Ovary (tissue), 10 donors: ENCODE results near the gene AGO4. TPM values are rescaled to one million over a fixed set of nuclear protein-coding genes. Genes with fewer than 3 reads are reported as not detected.

Experiments
- DNase-seq, 5 donors: peaks; one replicate each; pipeline ENCODE4 v3.0.0-alpha.2; 2019 to 2020
- H3K27ac ChIP-seq, 2 donors: fragments of 200-600 bp; one replicate each; pipeline versions ENCODE4 v1.5.1 to v1.8.0; 2019 to 2022
- H3K27me3 ChIP-seq: fragments of 200-600 bp; one replicate; pipeline ENCODE4 v1.8.0; 2022
- H3K36me3 ChIP-seq: fragments of 200-600 bp; sonication (generic); one replicate; pipeline ENCODE4 v1.5.1; 2019
- H3K4me1 ChIP-seq: one replicate; pipeline ENCODE4 v1.8.1; 2013; ENCODE audit warnings: mild to moderate bottlenecking, moderate library complexity; ENCODE audit not compliant: insufficient read depth
- H3K4me3 ChIP-seq: fragments of 200-600 bp; sonication (generic); one replicate; pipeline ENCODE4 v1.5.1; 2017
- H3K9me3 ChIP-seq, 2 donors: fragments of 200-600 bp in 1 of 2; sonication (generic) in 1 of 2; one replicate each; pipeline versions ENCODE4 v1.5.1 to v1.8.1; 2013 to 2019; ENCODE audit warnings: mild to moderate bottlenecking in 1 of 2, moderate library complexity in 1 of 2
- CTCF ChIP-seq, 3 donors: fragments of 450-650 bp in 2 of 3; fragments of 200-600 bp in 1 of 3; IDR thresholded peaks; one replicate each; pipeline versions ENCODE4 v1.5.1 to v1.8.0; 2016 to 2022; ENCODE audit warnings: antibody characterized with exemption in 3 of 3, mild to moderate bottlenecking in 1 of 3
- EP300 ChIP-seq: sonication (generic); formaldehyde crosslinking; IDR thresholded peaks from one replicate; pipeline ENCODE4 v1.6.1; 2017; ENCODE audit warnings: antibody characterized with exemption
- POLR2A ChIP-seq: fragments of 450-650 bp; IDR thresholded peaks from one replicate; pipeline ENCODE4 v1.6.1; 2017; ENCODE audit warnings: antibody characterized with exemption, mild to moderate bottlenecking, moderate library complexity
- WGBS, 3 donors: extraction: QIAGEN DNeasy Blood & Tissue Kit in 1 of 3; methylation state at CpG; one replicate each; pipeline versions ENCODE4 v1.1.5 to v1.1.7; 2013 to 2017; 5-methylcytosine and 5-hydroxymethylcytosine counted together
- intact Hi-C, 4 donors: fragments of 100-400 bp; cut with DNase I; formaldehyde crosslinking; loops; one replicate each; pipeline versions ENCODE4 v1.11.0 to v1.15.1; 2022 to 2023
- long read RNA-seq, 3 donors: library from polyadenylated mRNA in 2 of 3; unstranded in 2 of 3; transcript quantifications; one replicate each; pipeline ENCODE4 v2.0.0 and lab custom pipeline, GENCODE V29; 2021 to 2026
- polyA plus RNA-seq, 2 donors: library from polyadenylated mRNA; stranded (reverse); fragments of 200-250 nt in 1 of 2; fragments of 350-450 nt in 1 of 2; fragmentation: Illumina TruSeq in 1 of 2; extraction: RNeasy Lipid Tissue Mini Kit (QIAGEN cat#74804) in 1 of 2; gene quantifications; one replicate each; pipeline ENCODE4 v1.2.3, GENCODE V29; 2013 to 2014
- total RNA-seq, 7 donors: library from RNA; depleted of rRNA in 2 of 7; stranded (reverse); fragments of >200 nt in 2 of 7; fragmentation: NEBNext Ultra II Directional in 3 of 7; extraction: Animal tissue kit (Norgen Biotek cat#: 25700) in 3 of 7; gene quantifications; one replicate each; pipeline versions ENCODE4 v1.1.0 to v1.2.4, GENCODE V29; 2016 to 2023
- donor health status: DM: no; HTN: no; CAD: no; lungs with moderate emphysema.
- donor health status: DM: no; HTN: no; CAD: no.
- donor health status: Bipolar disorder and iron deficiency.
- donor health status: DM: yes; HTN: yes; CAD: no.
- donor health status: DM: no; HTN: no; CAD: no.
- donor health status: DM: yes; HTN: yes; CAD: no.

AGO4 gene
- total RNA-seq = 10 to 100 TPM in 3 of 7 donors, 1 to 10 TPM in 4; 6.5 to 14.3 (median 9.9) TPM
- 1 to 10 TPM; 6.7 to 10.0 TPM for polyA plus RNA-seq
- long read RNA-seq, donor 1, partial matches to known transcripts = 2 of 3 reads
- long read RNA-seq, donor 1, other reads (novel, unspliced or antisense) = 1 of 3 reads
- long read RNA-seq, donor 2 = 0 reads
- long read RNA-seq, donor 3, full-length matches to known transcripts = 5 of 21 reads
- long read RNA-seq, donor 3, partial matches to known transcripts = 7 of 21 reads
- long read RNA-seq, donor 3, other reads (novel, unspliced or antisense) = 9 of 21 reads

GRCh38 chr1:35807614-35808449, at the start of gene AGO4:
AGO4 (plus strand) TSS chr1:35808016; CDS start chr1:35808417, 401 bp downstream.
- no peaks in the 10 kb centered on the region for H3K9me3 ChIP-seq
- peaks cover 2% of the 10 kb centered on the region for H3K4me1 ChIP-seq
- TF ChIP-seq CTCF (IDR thresholded peaks at IDR 0.05) = peak in 1 of 3 donors; percentile 13
- no peak for TF ChIP-seq EP300
- no peak for TF ChIP-seq POLR2A
- intact Hi-C loops = no loop called here
- peak within 1 kb of the TSS; percentile 39 to 71 for H3K27ac ChIP-seq
- no peaks in the 10 kb centered on the region for H3K36me3 ChIP-seq
- peak; percentile 48 to 77 (median 70) for DNase-seq
- H3K27me3 ChIP-seq = no peaks in the 10 kb centered on the region
- peak within 1 kb of the TSS; percentile 88 for H3K4me3 ChIP-seq
- 0% methylated on average over 45 to 105 of the region's 105 CpGs for WGBS, 3 donors

- H3K4me3 ChIP-seq = no peak overlapping the region
- TF ChIP-seq CTCF (IDR thresholded peaks at IDR 0.05) (no peak), POLR2A (no peak), EP300 (no peak)
These were observed 45.7 kb upstream of the AGO4 start for GRCh38 chr1:35762141-35762540.

GRCh38 chr1:35763201-35763600, 44.6 kb upstream of the AGO4 start:
- no peaks in the 10 kb centered on the region for H3K36me3 ChIP-seq
- intact Hi-C loops = no loop called here
- H3K27me3 ChIP-seq = no peaks in the 10 kb centered on the region
- no peaks in the 10 kb centered on the region for H3K9me3 ChIP-seq
- DNase-seq = no peak
- H3K4me1 ChIP-seq = no peaks in the 10 kb centered on the region
- H3K27ac ChIP-seq = no peak overlapping the region
- TF ChIP-seq POLR2A (no peak), CTCF (IDR thresholded peaks at IDR 0.05) (no peak), EP300 (no peak)
- no peak overlapping the region for H3K4me3 ChIP-seq

More at GRCh38 chr1:35762141-35762540, 45.7 kb upstream of the AGO4 start:
- Histone ChIP-seq H3K4me1 (no peaks in the 10 kb centered on the region), H3K36me3 (no peaks in the 10 kb centered on the region), H3K27me3 (no peaks in the 10 kb centered on the region), H3K27ac (no peak overlapping the region), H3K9me3 (no peaks in the 10 kb centered on the region)
- intact Hi-C loops = no loop called here
- 75 to 86% (median 76%) methylated on average over 2 of the region's 2 CpGs for WGBS, 3 donors
- DNase-seq = no peak

- H3K36me3 ChIP-seq = no peaks in the 10 kb centered on the region
- intact Hi-C loops = no loop called here
- TF ChIP-seq EP300 (no peak), POLR2A (no peak), CTCF (IDR thresholded peaks at IDR 0.05) (no peak)
- no peak overlapping the region for H3K4me3 ChIP-seq
- no peak for DNase-seq
- no peaks in the 10 kb centered on the region for H3K9me3 ChIP-seq
- 91 to 98% (median 95%) methylated on average over 3 of the region's 3 CpGs for WGBS, 3 donors
- no peak overlapping the region for H3K27ac ChIP-seq
- H3K27me3 ChIP-seq = no peaks in the 10 kb centered on the region
- no peaks in the 10 kb centered on the region for H3K4me1 ChIP-seq
These were observed 43.5 kb upstream of the AGO4 start for GRCh38 chr1:35764283-35764682.
